ENCODE measurements around the gene PLSCR4. TPM values are rescaled to one million over a fixed set of nuclear protein-coding genes. Genes with fewer than 3 reads are reported as not detected.

PLSCR4 gene
- total and polyA plus RNA-seq, 4 donors: 19.5 to 56.4 (median 34.9) TPM

DNA sequence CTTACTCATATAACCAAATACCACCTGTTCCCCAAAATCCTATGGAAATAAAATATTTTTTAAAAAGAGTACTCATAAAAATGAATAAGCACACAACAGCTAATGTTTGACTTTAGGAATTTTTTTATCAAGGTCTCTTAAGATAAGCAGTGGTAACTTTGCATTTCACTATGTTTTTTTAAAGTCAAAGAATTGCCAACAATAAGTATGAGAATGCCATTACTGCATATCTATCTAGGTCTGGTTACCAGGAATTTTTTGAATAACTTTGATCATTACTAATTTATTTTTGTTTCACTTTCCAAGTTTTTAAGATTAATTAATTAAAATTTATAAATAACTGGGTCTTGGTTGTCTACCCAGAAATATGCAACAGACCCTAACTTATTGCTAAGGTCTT, 41.5 kb downstream of the PLSCR4 start (continued):
- TF ChIP-seq, protein P1, sequence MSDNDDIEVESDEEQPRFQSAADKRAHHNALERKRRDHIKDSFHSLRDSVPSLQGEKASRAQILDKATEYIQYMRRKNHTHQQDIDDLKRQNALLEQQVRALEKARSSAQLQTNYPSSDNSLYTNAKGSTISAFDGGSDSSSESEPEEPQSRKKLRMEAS (IDR thresholded peaks at IDR 0.05): no peak
- TF ChIP-seq TAF1 (conservative IDR thresholded peaks at IDR 0.05): no peak
- no peak for TF ChIP-seq HNF4A (conservative IDR thresholded peaks at IDR 0.05)
- no peak for TF ChIP-seq JUND (IDR thresholded peaks at IDR 0.05)

DNA sequence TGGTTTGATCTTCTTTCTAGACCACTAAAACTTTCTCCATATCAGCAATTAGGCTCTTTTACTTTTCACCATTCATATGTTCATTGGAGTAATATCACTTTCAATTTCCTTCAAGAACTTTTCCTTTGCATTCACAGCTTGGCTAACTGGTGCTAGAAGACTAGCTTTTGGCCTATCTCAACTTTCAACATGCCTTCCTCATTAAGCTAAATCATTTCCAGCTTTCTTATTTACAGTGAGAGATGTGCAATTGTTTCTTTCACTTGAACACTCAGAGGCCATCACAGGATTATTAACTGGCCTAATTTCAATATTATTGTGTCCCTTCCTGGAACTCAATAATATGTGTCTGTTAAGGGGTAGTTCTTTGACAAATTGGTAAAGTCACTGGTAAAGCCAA, 47.1 kb downstream of the PLSCR4 start:
- H3K9ac ChIP-seq (ENCODE audit: low read depth in 1 of 2, low read length in 2 of 2): no peak overlapping the region
- peaks cover 2 to 30% (median 13%) of the 10 kb centered on the region in 4 donors for H3K36me3 ChIP-seq (ENCODE audit: control insufficient read depth in 4 of 4, insufficient read depth in 3 of 4, low read depth in 1 of 4, low read length in 3 of 4)
- H3K27me3 ChIP-seq (ENCODE audit: control insufficient read depth in 4 of 4, insufficient read depth in 4 of 4, low read length in 3 of 4): no peaks in the 10 kb centered on the region
- DNase-seq (ENCODE audit: low spot score): no peak
- H3K9me3 ChIP-seq (ENCODE audit: control insufficient read depth in 4 of 4, low read length in 3 of 4): no peaks in the 10 kb centered on the region
- no peak overlapping the region for H3K4me3 ChIP-seq (ENCODE audit: low read depth in 1 of 3, low read length in 3 of 3)
- H3K27ac ChIP-seq (ENCODE audit: low read depth in 1 of 2, low read length in 2 of 2): no peak overlapping the region
- no peak for TF ChIP-seq GABPA (IDR thresholded peaks at IDR 0.05 in 1 of 2, conservative IDR thresholded peaks at IDR 0.05 in 1 of 2)
- TF ChIP-seq HNF4G (IDR thresholded peaks at IDR 0.05): no peak
- no peaks in the 10 kb centered on the region for H3K4me1 ChIP-seq (ENCODE audit: control insufficient read depth in 4 of 4, insufficient read depth in 4 of 4, low read length in 3 of 4)

DNA sequence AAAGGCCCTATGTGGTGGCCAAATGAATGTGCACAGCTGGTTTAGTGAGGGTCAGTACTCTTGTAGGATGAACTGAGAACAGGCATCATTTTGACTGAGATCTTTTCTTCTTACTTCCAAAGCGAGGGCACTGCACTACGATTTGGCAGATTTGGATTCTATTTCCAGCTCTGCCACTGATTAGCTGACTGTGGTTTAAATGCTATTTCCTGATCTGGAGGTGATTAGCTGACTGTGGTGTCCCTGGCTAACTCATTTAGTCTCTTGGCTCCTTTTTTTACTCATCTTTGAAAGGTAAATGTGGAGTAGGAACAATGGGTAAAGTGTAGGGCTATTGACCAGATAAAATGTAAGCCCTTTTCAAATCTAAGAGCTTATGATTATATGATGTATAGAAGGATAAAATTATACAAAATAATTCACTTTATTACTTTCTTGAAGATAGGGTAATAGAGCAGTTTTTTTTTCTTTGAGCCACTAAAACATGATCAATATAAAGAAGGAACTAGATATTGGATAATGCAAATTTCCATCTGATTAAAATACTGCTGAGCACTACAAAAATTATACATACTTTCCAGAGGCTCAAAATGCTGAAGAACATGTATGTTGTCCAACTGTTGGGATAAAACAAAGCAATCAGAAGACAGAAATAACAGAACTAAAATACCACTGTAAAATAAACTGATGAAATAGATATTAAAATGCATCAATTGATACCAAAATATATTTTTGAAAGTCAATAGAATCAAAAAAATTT, 50.3 kb downstream of the PLSCR4 start:
- Histone ChIP-seq H3K4me1 (ENCODE audit: control insufficient read depth in 4 of 4, insufficient read depth in 4 of 4, low read length in 3 of 4) (no peaks in the 10 kb centered on the region), H3K27me3 (ENCODE audit: control insufficient read depth in 4 of 4, insufficient read depth in 4 of 4, low read length in 3 of 4) (no peaks in the 10 kb centered on the region), H3K27ac (ENCODE audit: low read depth in 1 of 2, low read length in 2 of 2) (no peak overlapping the region), H3K9ac (ENCODE audit: low read depth in 1 of 2, low read length in 2 of 2) (no peak overlapping the region), H3K9me3 (ENCODE audit: control insufficient read depth in 4 of 4, low read length in 3 of 4) (no peaks in the 10 kb centered on the region), H3K36me3 (ENCODE audit: control insufficient read depth in 4 of 4, insufficient read depth in 3 of 4, low read depth in 1 of 4, low read length in 3 of 4) (peaks cover 0 to 15% (median 8%) of the 10 kb centered on the region in 4 donors), H3K4me3 (ENCODE audit: low read depth in 1 of 3, low read length in 3 of 3) (no peak overlapping the region)
- WGBS: 76% methylated on average over 2 of the region's 2 CpGs
- no peak for DNase-seq (ENCODE audit: low spot score)
- TF ChIP-seq EGR1 (IDR thresholded peaks at IDR 0.05; ENCODE audit: low read depth in 2 of 2): no peak
- TF ChIP-seq, protein P1 (IDR thresholded peaks at IDR 0.05): no peak
- TF ChIP-seq FOXA1 (IDR thresholded peaks at IDR 0.05): no peak
- TF ChIP-seq ATF3 (IDR thresholded peaks at IDR 0.05): no peak
- TF ChIP-seq, protein P2, sequence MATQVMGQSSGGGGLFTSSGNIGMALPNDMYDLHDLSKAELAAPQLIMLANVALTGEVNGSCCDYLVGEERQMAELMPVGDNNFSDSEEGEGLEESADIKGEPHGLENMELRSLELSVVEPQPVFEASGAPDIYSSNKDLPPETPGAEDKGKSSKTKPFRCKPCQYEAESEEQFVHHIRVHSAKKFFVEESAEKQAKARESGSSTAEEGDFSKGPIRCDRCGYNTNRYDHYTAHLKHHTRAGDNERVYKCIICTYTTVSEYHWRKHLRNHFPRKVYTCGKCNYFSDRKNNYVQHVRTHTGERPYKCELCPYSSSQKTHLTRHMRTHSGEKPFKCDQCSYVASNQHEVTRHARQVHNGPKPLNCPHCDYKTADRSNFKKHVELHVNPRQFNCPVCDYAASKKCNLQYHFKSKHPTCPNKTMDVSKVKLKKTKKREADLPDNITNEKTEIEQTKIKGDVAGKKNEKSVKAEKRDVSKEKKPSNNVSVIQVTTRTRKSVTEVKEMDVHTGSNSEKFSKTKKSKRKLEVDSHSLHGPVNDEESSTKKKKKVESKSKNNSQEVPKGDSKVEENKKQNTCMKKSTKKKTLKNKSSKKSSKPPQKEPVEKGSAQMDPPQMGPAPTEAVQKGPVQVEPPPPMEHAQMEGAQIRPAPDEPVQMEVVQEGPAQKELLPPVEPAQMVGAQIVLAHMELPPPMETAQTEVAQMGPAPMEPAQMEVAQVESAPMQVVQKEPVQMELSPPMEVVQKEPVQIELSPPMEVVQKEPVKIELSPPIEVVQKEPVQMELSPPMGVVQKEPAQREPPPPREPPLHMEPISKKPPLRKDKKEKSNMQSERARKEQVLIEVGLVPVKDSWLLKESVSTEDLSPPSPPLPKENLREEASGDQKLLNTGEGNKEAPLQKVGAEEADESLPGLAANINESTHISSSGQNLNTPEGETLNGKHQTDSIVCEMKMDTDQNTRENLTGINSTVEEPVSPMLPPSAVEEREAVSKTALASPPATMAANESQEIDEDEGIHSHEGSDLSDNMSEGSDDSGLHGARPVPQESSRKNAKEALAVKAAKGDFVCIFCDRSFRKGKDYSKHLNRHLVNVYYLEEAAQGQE (IDR thresholded peaks at IDR 0.05): no peak
- TF ChIP-seq NR2F2 (IDR thresholded peaks at IDR 0.05): no peak
- no peak for TF ChIP-seq SP1 (IDR thresholded peaks at IDR 0.05)
- no peak for TF ChIP-seq RXRA (IDR thresholded peaks at IDR 0.05)
